Mammary epithelial cell (primary cell): ENCODE measurements around the gene FBLN2.

ENCODE experiments used
- CTCF ChIP-seq, 2 donors: IDR thresholded peaks in 1 of 2; conservative IDR thresholded peaks in 1 of 2; 2 replicates each; pipeline ENCODE4 v1.5.1; 2011 to 2012; ENCODE audit warnings: inconsistent platforms in 2 of 2, low read length in 2 of 2, mild to moderate bottlenecking in 2 of 2, control low read depth in 1 of 2, low read depth in 1 of 2; ENCODE audit not compliant: insufficient read depth in 1 of 2; ENCODE audit errors: extremely low read depth in 1 of 2
- EZH2 ChIP-seq: IDR thresholded peaks from 2 replicates; pipeline ENCODE4 v1.6.1; 2012; ENCODE audit warnings: low read length, inconsistent platforms, borderline replicate concordance

- TF ChIP-seq CTCF (conservative IDR thresholded peaks at IDR 0.05 in 1 of 2, IDR thresholded peaks at IDR 0.05 in 1 of 2; ENCODE audit: extremely low read depth in 1 of 2, insufficient read depth in 1 of 2, low read depth in 1 of 2, low read length in 2 of 2) (no peak), EZH2 (no peak)
Measured at GRCh38 chr3:13533885-13534301, 15.0 kb upstream of the FBLN2 start.
